Breast epithelium (tissue), 4 donors: ENCODE measurements around the gene CASD1. TPM values are rescaled to one million over a fixed set of nuclear protein-coding genes. Genes with fewer than 3 reads are reported as not detected.

Experiments
- DNase-seq, 2 donors: peaks; one replicate each; pipeline ENCODE4 v3.0.0-alpha.2; 2019; ENCODE audit warnings: low spot score in 2 of 2
- H3K27ac ChIP-seq, 2 donors: fragments of 200-600 bp; sonication (generic) in 1 of 2; one replicate each; pipeline ENCODE4 v1.5.1; 2016 to 2019; ENCODE audit warnings: mild to moderate bottlenecking in 1 of 2
- H3K27me3 ChIP-seq, 2 donors: fragments of 200-600 bp; sonication (generic) in 1 of 2; one replicate each; pipeline versions ENCODE4 v1.5.1 to v1.6.0; 2017 to 2019; ENCODE audit warnings: control low read depth in 1 of 2, mild to moderate bottlenecking in 1 of 2
- H3K36me3 ChIP-seq: fragments of 200-600 bp; one replicate; pipeline ENCODE4 v1.5.1; 2019
- H3K4me1 ChIP-seq, 2 donors: fragments of 200-600 bp; sonication (generic); one replicate each; pipeline ENCODE4 v1.5.1; 2016 to 2019; ENCODE audit warnings: control low read depth in 1 of 2
- H3K4me3 ChIP-seq, 3 donors: fragments of 200-600 bp; sonication (generic); 1 replicate in 2 of 3; 2 replicates in 1 of 3; pipeline ENCODE4 v1.5.1; 2016 to 2019; ENCODE audit warnings: mild to moderate bottlenecking in 3 of 3, moderate library complexity in 2 of 3
- H3K9me3 ChIP-seq, 2 donors: fragments of 200-600 bp; sonication (generic) in 1 of 2; one replicate each; pipeline ENCODE4 v1.5.1; 2016 to 2019; ENCODE audit warnings: control low read depth in 1 of 2
- POLR2A ChIP-seq: fragments of 450-650 bp; IDR thresholded peaks from one replicate; pipeline ENCODE4 v1.6.1; 2016; ENCODE audit warnings: antibody characterized with exemption, mild to moderate bottlenecking, moderate library complexity
- POLR2AphosphoS5 ChIP-seq, 3 donors: sonication (generic); formaldehyde crosslinking; IDR thresholded peaks; one replicate each; pipeline ENCODE4 v1.6.1; 2017; ENCODE audit warnings: antibody characterized with exemption in 3 of 3
- intact Hi-C: fragments of 100-400 bp; cut with DNase I; formaldehyde crosslinking; loops from one replicate; pipeline ENCODE4 v1.15.1; 2023; ENCODE audit warnings: low total_unique reads
- total RNA-seq, 3 donors: library from RNA; depleted of rRNA; stranded (reverse); fragments of >200 nt; gene quantifications; one replicate each; pipeline ENCODE4 v1.1.0, GENCODE V29; 2016
- TF ChIP-seq, protein P1 (sequence below), 3 donors: fragments of 450-650 bp; IDR thresholded peaks; one replicate each; pipeline ENCODE4 v1.5.1; 2016 to 2017; ENCODE audit warnings: antibody characterized with exemption in 3 of 3, mild to moderate bottlenecking in 3 of 3, moderate library complexity in 3 of 3

CASD1 gene
- total RNA-seq, 3 donors from 2014 or later, result 23.7 to 53.6 (median 27.5) TPM

GRCh38 chr7:94556028-94556427, 46.4 kb downstream of the CASD1 start:
- DNase-seq, result no peak
- intact Hi-C loops, result no loop called here
- TF ChIP-seq, protein P1, sequence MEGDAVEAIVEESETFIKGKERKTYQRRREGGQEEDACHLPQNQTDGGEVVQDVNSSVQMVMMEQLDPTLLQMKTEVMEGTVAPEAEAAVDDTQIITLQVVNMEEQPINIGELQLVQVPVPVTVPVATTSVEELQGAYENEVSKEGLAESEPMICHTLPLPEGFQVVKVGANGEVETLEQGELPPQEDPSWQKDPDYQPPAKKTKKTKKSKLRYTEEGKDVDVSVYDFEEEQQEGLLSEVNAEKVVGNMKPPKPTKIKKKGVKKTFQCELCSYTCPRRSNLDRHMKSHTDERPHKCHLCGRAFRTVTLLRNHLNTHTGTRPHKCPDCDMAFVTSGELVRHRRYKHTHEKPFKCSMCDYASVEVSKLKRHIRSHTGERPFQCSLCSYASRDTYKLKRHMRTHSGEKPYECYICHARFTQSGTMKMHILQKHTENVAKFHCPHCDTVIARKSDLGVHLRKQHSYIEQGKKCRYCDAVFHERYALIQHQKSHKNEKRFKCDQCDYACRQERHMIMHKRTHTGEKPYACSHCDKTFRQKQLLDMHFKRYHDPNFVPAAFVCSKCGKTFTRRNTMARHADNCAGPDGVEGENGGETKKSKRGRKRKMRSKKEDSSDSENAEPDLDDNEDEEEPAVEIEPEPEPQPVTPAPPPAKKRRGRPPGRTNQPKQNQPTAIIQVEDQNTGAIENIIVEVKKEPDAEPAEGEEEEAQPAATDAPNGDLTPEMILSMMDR (IDR thresholded peaks at IDR 0.05), result no peak
- TF ChIP-seq POLR2AphosphoS5 (IDR thresholded peaks at IDR 0.05) (no peak), POLR2A (no peak)
- Histone ChIP-seq H3K36me3 (no peaks in the 10 kb centered on the region), H3K27me3 (no peaks in the 10 kb centered on the region), H3K4me3 (no peak overlapping the region), H3K9me3 (no peaks in the 10 kb centered on the region), H3K4me1 (no peaks in the 10 kb centered on the region), H3K27ac (no peak overlapping the region)

DNA sequence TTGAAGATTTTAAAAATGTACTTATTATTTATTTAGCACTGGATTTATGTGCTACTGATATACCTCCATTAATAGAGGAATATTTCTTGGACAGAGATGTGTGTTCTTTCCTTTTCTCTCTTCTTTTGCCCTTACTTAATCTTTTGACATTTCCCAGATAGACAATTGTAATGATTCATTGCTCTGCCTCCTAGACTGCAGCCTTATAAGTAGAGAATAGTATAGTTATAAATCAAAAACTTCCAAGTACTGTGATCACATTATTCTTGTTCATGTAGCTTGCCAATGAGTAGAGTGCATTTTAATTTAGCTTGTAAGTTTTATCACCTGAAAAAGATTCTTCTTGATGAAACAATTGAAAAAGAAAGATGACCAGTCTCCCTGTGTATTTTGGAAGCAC, 47.6 kb downstream of the CASD1 start:
- Histone ChIP-seq H3K36me3 (no peaks in the 10 kb centered on the region), H3K4me1 (no peaks in the 10 kb centered on the region), H3K9me3 (no peaks in the 10 kb centered on the region), H3K4me3 (no peak overlapping the region), H3K27ac (no peak overlapping the region), H3K27me3 (no peaks in the 10 kb centered on the region)
- intact Hi-C loops, result no loop called here
- TF ChIP-seq POLR2A (no peak), POLR2AphosphoS5 (IDR thresholded peaks at IDR 0.05) (no peak)
- TF ChIP-seq, protein P1 (IDR thresholded peaks at IDR 0.05), result no peak
- no peak for DNase-seq

- Histone ChIP-seq H3K36me3 (no peaks in the 10 kb centered on the region), H3K27me3 (no peaks in the 10 kb centered on the region), H3K27ac (no peak overlapping the region), H3K4me1 (no peaks in the 10 kb centered on the region), H3K4me3 (no peak overlapping the region), H3K9me3 (no peaks in the 10 kb centered on the region)
- no peak for DNase-seq
- intact Hi-C loops, result loop anchor here (10.0 kb wide), 1 partner anchor 525 kb away; no protein-coding TSS in a partner anchor
- TF ChIP-seq, protein P1 (IDR thresholded peaks at IDR 0.05), result no peak
- no peak for TF ChIP-seq POLR2AphosphoS5 (IDR thresholded peaks at IDR 0.05)
- no peak for TF ChIP-seq POLR2A
Observed at GRCh38 chr7:94559972-94560371, 50.4 kb downstream of the CASD1 start.

DNA sequence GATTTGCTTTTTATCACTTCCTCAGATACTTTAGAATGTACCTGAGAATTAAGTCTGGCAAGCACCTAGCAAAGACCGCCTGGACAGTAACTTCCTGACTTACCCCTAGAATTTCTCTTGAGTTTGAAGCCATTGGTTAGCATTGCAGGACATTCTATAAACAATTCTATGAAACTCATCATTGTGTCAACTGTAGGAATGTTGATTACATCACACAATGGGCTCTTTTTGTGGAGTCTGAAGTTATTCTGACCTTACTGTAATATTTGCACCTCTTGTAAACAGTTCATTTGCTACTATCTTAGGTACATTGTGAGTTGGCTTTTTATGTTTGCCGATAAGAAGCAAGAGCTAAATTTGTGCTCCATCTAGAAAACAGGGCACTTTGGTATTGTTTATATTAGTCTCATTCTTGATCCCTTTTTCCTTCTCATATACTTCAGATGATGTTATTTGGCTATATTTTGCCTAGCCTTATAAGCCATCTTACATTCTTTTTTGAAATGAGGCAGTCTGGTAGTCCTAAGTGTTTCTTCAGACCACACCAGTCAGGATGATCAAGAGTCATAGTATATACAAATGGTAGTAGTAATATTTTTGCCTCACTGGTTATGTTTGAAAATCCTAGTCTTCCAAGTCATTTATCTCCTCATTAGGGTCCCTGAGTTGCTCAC, 52.4 kb downstream of the CASD1 start:
- Histone ChIP-seq H3K36me3 (no peaks in the 10 kb centered on the region), H3K4me1 (no peaks in the 10 kb centered on the region), H3K9me3 (no peaks in the 10 kb centered on the region), H3K27ac (no peak overlapping the region), H3K4me3 (no peak overlapping the region), H3K27me3 (no peaks in the 10 kb centered on the region)
- intact Hi-C loops, result loop anchor here (10.0 kb wide), 1 partner anchor 523 kb away; no protein-coding TSS in a partner anchor
- TF ChIP-seq POLR2AphosphoS5 (IDR thresholded peaks at IDR 0.05) (no peak), POLR2A (no peak)
- TF ChIP-seq, protein P1 (IDR thresholded peaks at IDR 0.05), result no peak
- no peak for DNase-seq

GRCh38 chr7:94562525-94562924, 52.9 kb downstream of the CASD1 start:
- no peaks in the 10 kb centered on the region for H3K27me3 ChIP-seq
- TF ChIP-seq POLR2A, result no peak
- TF ChIP-seq POLR2AphosphoS5 (IDR thresholded peaks at IDR 0.05), result no peak
- TF ChIP-seq, protein P1 (IDR thresholded peaks at IDR 0.05), result no peak
- no peaks in the 10 kb centered on the region for H3K4me1 ChIP-seq
- no peak for DNase-seq
- no peak overlapping the region for H3K27ac ChIP-seq
- no peaks in the 10 kb centered on the region for H3K36me3 ChIP-seq
- no peaks in the 10 kb centered on the region for H3K9me3 ChIP-seq
- intact Hi-C loops, result loop anchor here (10.0 kb wide), 1 partner anchor 522 kb away; no protein-coding TSS in a partner anchor
- no peak overlapping the region for H3K4me3 ChIP-seq
